SK-N-SH (cell line): Measurements from ENCODE around the gene MEIG1. TPM values are rescaled to one million over a fixed set of nuclear protein-coding genes. Genes with fewer than 3 reads are reported as not detected.

Experiments used
- CTCF ChIA-PET: fragments of 300-600, 350-600 bp; formaldehyde crosslinking; extraction: SDS; loops from one replicate; lab custom pipeline; 2021; lab: Yijun Ruan, JAX
- POLR2A ChIA-PET: fragments of 350-600 bp; sonication (Branson Sonifier 250); formaldehyde crosslinking; extraction: SDS; loops from one replicate; lab custom pipeline; 2020; ENCODE audit warnings: antibody characterized with exemption, inconsistent platforms; lab: Yijun Ruan, JAX
- DNase-seq: peaks from one replicate; pipeline ENCODE4 v3.0.0; 2012
- H2AFZ ChIP-seq: fragments of 200-600 bp; sonication (generic); 2 replicates; pipeline ENCODE4 v1.8.1; 2016; ENCODE audit warnings: antibody characterized with exemption, mild to moderate bottlenecking, low read depth
- H3F3A ChIP-seq: fragments of 200-600 bp; sonication (generic); replicated peaks from 2 replicates; pipeline ENCODE3; 2016; ENCODE audit warnings: antibody characterized with exemption, mild to moderate bottlenecking; ENCODE audit not compliant: insufficient read depth
- H3K27ac ChIP-seq, 2 experiments: fragments of 200-500 bp in 1 of 2; fragments of 200-600 bp in 1 of 2; sonication (Bioruptor generic) in 1 of 2; sonication (generic), shearing (Covaris generic) in 1 of 2; 2 replicates each; pipeline versions ENCODE4 v1.5.1 to v1.6.1; 2014 to 2016; ENCODE audit warnings: low read depth in 2 of 2, inconsistent platforms in 1 of 2, low read length in 1 of 2, mild to moderate bottlenecking in 1 of 2, mixed read lengths in 1 of 2
- H3K27me3 ChIP-seq: fragments of 200-600 bp; sonication (generic), shearing (Covaris generic); 2 replicates; pipeline ENCODE4 v1.6.1; 2016; ENCODE audit warnings: mixed run types; ENCODE audit not compliant: insufficient read depth
- H3K36me3 ChIP-seq, 2 experiments: fragments of 200-500 bp in 1 of 2; fragments of 200-600 bp in 1 of 2; sonication (Bioruptor generic) in 1 of 2; sonication (generic) in 1 of 2; replicated peaks in 1 of 2; 2 replicates each; pipeline versions ENCODE3 to v1.5.1; 2014 to 2016; ENCODE audit warnings: low read length in 1 of 2, mild to moderate bottlenecking in 1 of 2; ENCODE audit not compliant: insufficient read depth in 2 of 2, control insufficient read depth in 1 of 2
- H3K4me1 ChIP-seq, 2 experiments: fragments of 200-500 bp in 1 of 2; fragments of 200-600 bp in 1 of 2; sonication (Bioruptor generic) in 1 of 2; sonication (generic), shearing (Covaris generic) in 1 of 2; 2 replicates each; pipeline versions ENCODE4 v1.5.1 to v1.6.1; 2014 to 2016; ENCODE audit warnings: low read depth in 1 of 2, low read length in 1 of 2, mixed run types in 1 of 2; ENCODE audit not compliant: insufficient read depth in 2 of 2, control insufficient read depth in 1 of 2
- H3K4me2 ChIP-seq: fragments of 200-600 bp; sonication (generic), shearing (Covaris generic); 2 replicates; pipeline ENCODE4 v1.6.1; 2017; ENCODE audit warnings: mixed run types
- H3K4me3 ChIP-seq, 2 experiments: fragments of 200-500 bp in 1 of 2; fragments of 200-600 bp in 1 of 2; sonication (Bioruptor generic) in 1 of 2; sonication (generic), shearing (Covaris generic) in 1 of 2; 2 replicates each; pipeline versions ENCODE4 v1.5.1 to v1.8.1; 2014 to 2016; ENCODE audit warnings: low read depth in 2 of 2, inconsistent platforms in 1 of 2, low read length in 1 of 2, mild to moderate bottlenecking in 1 of 2, mixed read lengths in 1 of 2, moderate library complexity in 1 of 2
- H3K79me2 ChIP-seq: fragments of 200-600 bp; sonication (generic); 2 replicates; pipeline ENCODE4 v1.8.1; 2017; ENCODE audit warnings: mild to moderate bottlenecking; ENCODE audit not compliant: insufficient read depth
- H3K9ac ChIP-seq: fragments of 200-600 bp; sonication (generic); 2 replicates; pipeline ENCODE4 v1.6.1; 2017; ENCODE audit warnings: mixed run types
- H3K9me2 ChIP-seq: fragments of 200-600 bp; sonication (generic); 2 replicates; pipeline ENCODE4 v1.6.1; 2017; ENCODE audit warnings: mixed run types
- H3K9me3 ChIP-seq: fragments of 200-600 bp; sonication (generic); 2 replicates; pipeline ENCODE4 v1.6.1; 2017; ENCODE audit warnings: mixed run types, mild to moderate bottlenecking, moderate library complexity
- H4K20me1 ChIP-seq: fragments of 200-600 bp; sonication (generic); 2 replicates; pipeline ENCODE4 v1.6.1; 2017; ENCODE audit warnings: mild to moderate bottlenecking, mixed run types; ENCODE audit not compliant: insufficient read depth
- CTCF ChIP-seq: fragments of 200-600 bp; sonication (generic); IDR thresholded peaks from 2 replicates; pipeline ENCODE4 v1.6.1; 2017; ENCODE audit warnings: antibody characterized with exemption, mild to moderate bottlenecking, moderate library complexity
- ELF1 ChIP-seq: IDR thresholded peaks from 2 replicates; pipeline ENCODE4 v1.4.0; 2012
- EP300 ChIP-seq, 2 experiments: IDR thresholded peaks; 2 replicates each; pipeline versions ENCODE4 v1.4.0 to v1.6.1; 2012; ENCODE audit warnings: borderline replicate concordance in 1 of 2, low read depth in 1 of 2, low read length in 1 of 2
- EZH2phosphoT487 ChIP-seq: fragments of 200-600 bp; sonication (generic); IDR thresholded peaks from 2 replicates; pipeline ENCODE4 v1.6.1; 2017; ENCODE audit warnings: low read depth, mixed run types, mild to moderate bottlenecking, antibody characterized with exemption, moderate library complexity, borderline replicate concordance
- FOXJ3 ChIP-seq: sonication (generic); formaldehyde crosslinking; IDR thresholded peaks from 2 replicates; pipeline ENCODE4 v1.5.1; 2020; ENCODE audit warnings: mild to moderate bottlenecking, missing genetic modification reagents
- FOXM1 ChIP-seq: IDR thresholded peaks from 2 replicates; pipeline ENCODE4 v1.4.0; 2012; ENCODE audit warnings: low read depth, mild to moderate bottlenecking
- GABPA ChIP-seq: IDR thresholded peaks from 2 replicates; pipeline ENCODE4 v1.4.0; 2012; ENCODE audit warnings: low read depth, mild to moderate bottlenecking
- GATA2 ChIP-seq: sonication (generic); formaldehyde crosslinking; IDR thresholded peaks from 2 replicates; pipeline ENCODE4 v1.5.0; 2020; ENCODE audit warnings: mild to moderate bottlenecking, missing genetic modification reagents
- MAX ChIP-seq: IDR thresholded peaks from 2 replicates; pipeline ENCODE4 v1.4.0; 2012; ENCODE audit warnings: low read depth
- PBX3 ChIP-seq: IDR thresholded peaks from 2 replicates; pipeline ENCODE4; 2012
- POLR2AphosphoS5 ChIP-seq: IDR thresholded peaks from 2 replicates; pipeline ENCODE4 v1.6.1; 2012; ENCODE audit warnings: low read depth, low read length
- RAD21 ChIP-seq: IDR thresholded peaks from 2 replicates; pipeline ENCODE4 v1.6.1; 2012; ENCODE audit warnings: mild to moderate bottlenecking, low read length
- RXRA ChIP-seq: IDR thresholded peaks from 2 replicates; pipeline ENCODE4 v1.4.0; 2012; ENCODE audit warnings: low read depth, mild to moderate bottlenecking, borderline replicate concordance
- SMC3 ChIP-seq: IDR thresholded peaks from 2 replicates; pipeline ENCODE4 v1.6.1; 2012; ENCODE audit warnings: low read depth, low read length, improper control_type of control experiment
- TAF1 ChIP-seq: IDR thresholded peaks from 2 replicates; pipeline ENCODE4 v1.6.1; 2012; ENCODE audit warnings: low read depth, mild to moderate bottlenecking, low read length, moderate library complexity, borderline replicate concordance
- TCF12 ChIP-seq: IDR thresholded peaks from 2 replicates; pipeline ENCODE4 v1.4.0; 2012
- TEAD4 ChIP-seq: IDR thresholded peaks from 2 replicates; pipeline ENCODE4 v1.4.0; 2012; ENCODE audit warnings: mild to moderate bottlenecking, borderline replicate concordance; ENCODE audit not compliant: insufficient read depth
- USF2 ChIP-seq: fragments of 150-350 bp; IDR thresholded peaks from 2 replicates; pipeline ENCODE4 v1.6.1; 2017; ENCODE audit warnings: antibody characterized with exemption, low read length, low read depth, borderline replicate concordance
- YY1 ChIP-seq: IDR thresholded peaks from 2 replicates; pipeline ENCODE4 v1.4.0; 2012; ENCODE audit warnings: low read depth, mild to moderate bottlenecking
- ZBTB33 ChIP-seq: IDR thresholded peaks from 2 replicates; pipeline ENCODE4 v1.4.0; 2012; ENCODE audit warnings: low read depth, borderline replicate concordance
- WGBS: methylation state at CpG from one replicate; pipeline ENCODE4 v1.1.6; 2017; ENCODE audit warnings: low lambda C conversion rate; 5-methylcytosine and 5-hydroxymethylcytosine counted together
- polyA plus RNA-seq, 3 experiments: library from polyadenylated mRNA; depleted of rRNA; stranded (reverse); fragments of >200 nt; gene quantifications; 2 replicates each; pipeline ENCODE4 v1.2.3, GENCODE V29; 2012

The MEIG1 gene
- polyA plus RNA-seq, 1 of the 3 experiments (the other 2 are of a cell fraction), result 0.43 TPM

- POLR2A ChIA-PET, result no interaction called here
These were observed 33.9 kb upstream of the MEIG1 start for GRCh38 chr10:14925268-14925667.

More at GRCh38 chr10:14925268-14925667, 33.9 kb upstream of the MEIG1 start:
- CTCF ChIA-PET, result no interaction called here
- no peak for DNase-seq
- H3K4me2 ChIP-seq, result no peak overlapping the region
- no peak overlapping the region for H3K27ac ChIP-seq
- H3K4me3 ChIP-seq, result no peak overlapping the region
- no peak overlapping the region for H2AFZ ChIP-seq
- no peaks in the 10 kb centered on the region for H3K79me2 ChIP-seq
- H3K4me1 ChIP-seq, result no peaks in the 10 kb centered on the region
- TF ChIP-seq USF2 (no peak), POLR2AphosphoS5 (no peak), ELF1 (no peak), MAX (no peak), FOXM1 (no peak), TEAD4 (no peak), EP300 (IDR thresholded peaks at IDR 0.05; ENCODE audit: borderline replicate concordance in 1 of 2, low read depth in 1 of 2, low read length in 1 of 2) (no peak), TAF1 (no peak), GATA2 (CRISPR knock-in tag) (no peak), YY1 (no peak), FOXJ3 (CRISPR knock-in tag) (no peak), GABPA (no peak), RAD21 (no peak), ZBTB33 (no peak), CTCF (no peak), SMC3 (no peak), PBX3 (no peak), EZH2phosphoT487 (no peak), TCF12 (no peak), RXRA (no peak)
- whole genome bisulfite sequencing, result 95% methylated on average over 2 of the region's 2 CpGs
- no peaks in the 10 kb centered on the region for H3F3A ChIP-seq
- H3K9ac ChIP-seq, result no peak overlapping the region
- H4K20me1 ChIP-seq, result no peaks in the 10 kb centered on the region
- H3K27me3 ChIP-seq, result no peaks in the 10 kb centered on the region
- no peaks in the 10 kb centered on the region for H3K9me3 ChIP-seq
- H3K36me3 ChIP-seq, result peaks cover 48 to 56% of the 10 kb centered on the region in 2 experiments
- no peaks in the 10 kb centered on the region for H3K9me2 ChIP-seq
